ENCODE data around the gene CHRNG.

DNA sequence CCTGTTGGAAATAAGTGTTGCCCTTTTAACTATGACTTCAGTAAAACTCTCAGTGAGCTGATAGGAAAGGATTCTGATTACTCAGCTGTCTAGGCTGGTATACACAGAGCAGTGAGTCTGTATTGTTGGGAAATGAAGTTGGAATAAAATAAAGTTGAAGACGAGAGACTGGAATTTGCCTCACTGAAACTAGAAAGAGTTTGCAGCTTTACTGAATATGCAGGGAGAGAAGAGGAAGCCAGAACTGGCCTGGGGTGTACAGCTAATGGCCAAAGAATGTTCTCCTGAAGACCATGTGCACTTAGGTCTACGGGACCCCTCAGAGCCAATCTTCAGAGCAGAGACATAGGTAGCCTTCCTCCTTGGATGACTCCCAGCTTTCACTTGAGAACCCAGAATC, 37.5 kb downstream of the CHRNG start:
- TF ChIP-seq TAF1 (IDR thresholded peaks at IDR 0.05; ENCODE audit: low read depth, low read length): no peak
- TF ChIP-seq POLR2A (IDR thresholded peaks at IDR 0.05; ENCODE audit: low read depth, low read length): no peak
- no peak for TF ChIP-seq POLR2AphosphoS5 (IDR thresholded peaks at IDR 0.05; ENCODE audit: low read depth, low read length)
- TF ChIP-seq POU2F2 (IDR thresholded peaks at IDR 0.05; ENCODE audit: low read depth, low read length): no peak
